ENCODE results near the gene ALDH9A1.

ALDH9A1 gene

DNA sequence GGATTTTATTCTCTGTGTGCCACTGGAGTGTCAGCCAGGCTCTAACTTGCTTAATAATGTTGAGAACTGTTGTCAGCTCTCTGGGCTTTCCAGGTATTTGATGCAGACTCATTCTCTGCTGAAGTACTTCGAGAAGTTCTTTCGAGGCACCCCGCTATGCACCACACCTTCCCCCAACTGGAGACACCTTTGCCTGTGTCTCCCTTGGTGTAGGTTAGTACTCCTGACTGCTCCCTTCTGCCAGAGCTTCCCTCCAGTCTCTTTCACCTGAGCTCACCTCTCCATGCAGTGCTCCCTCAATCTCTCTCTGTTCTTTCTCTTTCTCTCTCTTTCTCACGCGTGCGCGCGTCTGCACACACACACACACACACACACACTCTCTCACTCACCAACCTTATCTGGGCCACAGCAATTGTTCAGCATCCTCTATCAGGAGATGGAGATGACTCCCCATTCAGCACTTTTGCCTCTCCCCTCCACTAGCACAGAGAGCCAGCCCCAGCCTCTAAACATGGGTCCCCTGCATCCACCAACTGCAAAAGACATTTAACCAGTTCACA is 81.3 kb downstream of the ALDH9A1 start:
- no peak for DNase-seq

GRCh38 chr1:165616054-165616612 is 82.2 kb downstream of the ALDH9A1 start:
- no peak for DNase-seq
